GM21515 (cell line): ENCODE results near the gene TRIM71.
"Not testable (repeated sequence)": the region's sequence is repeated elsewhere in the genome, so short reads cannot be mapped to it uniquely, and the experiment has no call there.

ENCODE experiments used
- ATAC-seq: cut with Tn5 transposase; IDR thresholded peaks from one replicate; pipeline ENCODE4 v1.9.1; 2021; ENCODE audit not compliant: unreplicated experiment

Gene TRIM71

DNA sequence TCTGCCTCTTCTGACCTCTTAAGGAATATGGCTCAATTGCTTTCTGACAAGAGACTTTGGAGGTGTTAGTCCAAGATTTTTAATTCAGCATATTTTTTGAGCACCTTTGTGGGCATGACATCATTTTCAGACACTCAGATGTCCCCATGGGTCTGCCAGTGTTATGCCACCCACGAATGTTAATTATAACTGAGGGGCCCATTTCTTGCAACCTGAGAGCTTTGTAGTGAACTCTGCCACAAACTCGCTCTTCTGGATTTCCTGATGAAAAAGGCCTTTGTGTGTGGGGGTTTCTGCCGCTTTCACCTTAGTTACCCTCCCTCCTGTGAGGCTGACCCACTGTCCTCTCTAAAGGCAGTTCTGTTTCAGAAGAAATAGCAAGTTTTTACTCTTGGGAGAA, 69.1 kb downstream of the TRIM71 start:
- no peak for ATAC-seq

DNA sequence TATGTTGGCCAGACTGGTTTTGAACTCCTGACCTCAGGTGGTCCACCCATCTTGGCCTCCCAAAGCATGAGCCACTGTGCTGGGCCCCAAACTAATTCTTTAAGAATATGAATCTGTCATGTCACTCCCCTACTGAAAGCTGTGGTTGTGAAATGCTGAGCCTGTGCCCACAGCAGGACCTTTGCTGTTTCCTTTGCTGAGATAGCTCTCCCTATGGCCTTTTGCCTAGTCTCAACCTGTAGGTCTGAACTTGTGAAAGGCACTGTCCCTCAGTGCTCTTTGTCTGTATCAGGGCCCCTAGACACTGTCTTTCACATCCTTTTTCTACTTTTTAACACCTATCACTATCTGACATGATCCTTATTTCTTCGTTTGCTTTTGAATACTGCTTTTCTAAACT, 70.9 kb downstream of the TRIM71 start:
- ATAC-seq: peak; percentile 84

DNA sequence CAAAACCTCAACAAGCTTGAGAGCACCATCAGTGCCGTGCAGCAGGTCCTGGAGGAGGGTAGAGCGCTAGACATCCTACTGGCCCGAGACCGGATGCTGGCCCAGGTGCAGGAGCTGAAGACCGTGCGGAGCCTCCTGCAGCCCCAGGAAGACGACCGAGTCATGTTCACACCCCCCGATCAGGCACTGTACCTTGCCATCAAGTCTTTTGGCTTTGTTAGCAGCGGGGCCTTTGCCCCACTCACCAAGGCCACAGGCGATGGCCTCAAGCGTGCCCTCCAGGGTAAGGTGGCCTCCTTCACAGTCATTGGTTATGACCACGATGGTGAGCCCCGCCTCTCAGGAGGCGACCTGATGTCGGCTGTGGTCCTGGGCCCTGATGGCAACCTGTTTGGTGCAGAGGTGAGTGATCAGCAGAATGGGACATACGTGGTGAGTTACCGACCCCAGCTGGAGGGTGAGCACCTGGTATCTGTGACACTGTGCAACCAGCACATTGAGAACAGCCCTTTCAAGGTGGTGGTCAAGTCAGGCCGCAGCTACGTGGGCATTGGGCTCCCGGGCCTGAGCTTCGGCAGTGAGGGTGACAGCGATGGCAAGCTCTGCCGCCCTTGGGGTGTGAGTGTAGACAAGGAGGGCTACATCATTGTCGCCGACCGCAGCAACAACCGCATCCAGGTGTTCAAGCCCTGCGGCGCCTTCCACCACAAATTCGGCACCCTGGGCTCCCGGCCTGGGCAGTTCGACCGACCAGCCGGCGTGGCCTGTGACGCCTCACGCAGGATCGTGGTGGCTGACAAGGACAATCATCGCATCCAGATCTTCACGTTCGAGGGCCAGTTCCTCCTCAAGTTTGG, 72.9 kb downstream of the TRIM71 start:
- no peak for ATAC-seq

DNA sequence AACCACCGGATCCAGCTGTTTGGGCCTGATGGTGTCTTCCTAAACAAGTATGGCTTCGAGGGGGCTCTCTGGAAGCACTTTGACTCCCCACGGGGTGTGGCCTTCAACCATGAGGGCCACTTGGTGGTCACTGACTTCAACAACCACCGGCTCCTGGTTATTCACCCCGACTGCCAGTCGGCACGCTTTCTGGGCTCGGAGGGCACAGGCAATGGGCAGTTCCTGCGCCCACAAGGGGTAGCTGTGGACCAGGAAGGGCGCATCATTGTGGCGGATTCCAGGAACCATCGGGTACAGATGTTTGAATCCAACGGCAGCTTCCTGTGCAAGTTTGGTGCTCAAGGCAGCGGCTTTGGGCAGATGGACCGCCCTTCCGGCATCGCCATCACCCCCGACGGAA, 73.6 kb downstream of the TRIM71 start:
- no peak for ATAC-seq

DNA sequence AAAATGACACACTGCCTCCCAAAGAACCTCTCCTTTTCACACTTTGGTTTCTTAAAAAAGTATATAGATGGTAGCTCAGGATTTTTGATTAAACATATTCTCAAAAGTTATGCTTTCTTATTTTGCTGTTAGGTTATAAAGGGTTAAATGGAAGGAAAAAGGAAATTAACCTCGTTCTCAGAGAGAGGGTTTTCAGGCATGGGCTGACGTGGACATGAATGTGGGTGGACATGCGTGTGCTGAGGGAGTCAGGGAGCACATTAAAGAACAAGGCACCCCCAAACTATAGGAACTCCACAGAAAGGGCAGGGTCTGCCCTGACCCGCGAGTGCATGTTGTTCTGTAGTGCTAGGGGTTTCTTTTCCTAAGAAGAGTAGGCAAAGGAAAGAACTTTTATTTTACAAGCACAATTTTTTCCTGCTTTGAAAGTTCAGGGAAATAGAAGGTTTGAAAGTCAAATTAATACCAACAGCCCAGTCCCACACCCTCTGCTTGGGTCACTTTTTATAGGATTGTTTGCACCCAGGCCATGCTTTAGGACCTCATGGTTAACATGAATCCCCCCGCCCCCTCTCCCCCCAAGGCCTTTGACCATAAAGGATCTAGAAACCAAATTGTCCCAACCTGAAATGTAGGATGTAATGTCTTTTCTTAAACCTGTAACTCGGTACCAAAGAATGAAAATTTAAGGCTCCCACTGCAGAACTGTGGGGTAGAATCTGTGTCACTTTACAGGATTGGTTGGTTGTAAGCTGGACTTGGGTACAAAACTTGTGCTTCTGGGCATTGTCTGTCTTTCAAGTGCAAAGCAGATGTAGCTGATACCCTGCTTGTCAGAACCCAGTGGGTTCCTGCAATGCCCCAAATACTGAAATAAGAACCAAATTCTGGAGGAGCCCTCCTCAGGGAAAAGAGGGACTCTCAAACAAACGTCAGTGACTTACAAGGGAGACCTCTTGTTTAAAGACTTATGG, 75.1 kb downstream of the TRIM71 start:
- no peak for ATAC-seq

DNA sequence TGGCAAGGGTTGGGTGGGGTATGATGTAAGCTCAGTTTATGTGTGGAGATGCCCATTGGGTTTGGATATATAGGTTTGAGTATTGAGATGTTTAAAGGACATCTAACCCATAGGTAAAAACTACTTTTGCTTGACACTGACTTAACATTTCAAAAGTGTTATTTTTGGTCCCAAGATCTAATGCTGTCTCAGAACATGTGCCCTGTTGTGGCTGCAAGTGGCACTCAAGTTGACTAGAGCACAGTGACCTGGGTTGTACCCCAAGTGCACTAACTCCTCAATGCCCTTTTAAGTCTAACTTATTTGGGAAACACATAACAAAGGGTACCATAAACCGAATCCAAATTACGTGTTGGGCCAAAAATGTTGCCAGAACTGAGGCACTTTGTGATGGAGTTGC, 77.2 kb downstream of the TRIM71 start:
- no peak for ATAC-seq

DNA sequence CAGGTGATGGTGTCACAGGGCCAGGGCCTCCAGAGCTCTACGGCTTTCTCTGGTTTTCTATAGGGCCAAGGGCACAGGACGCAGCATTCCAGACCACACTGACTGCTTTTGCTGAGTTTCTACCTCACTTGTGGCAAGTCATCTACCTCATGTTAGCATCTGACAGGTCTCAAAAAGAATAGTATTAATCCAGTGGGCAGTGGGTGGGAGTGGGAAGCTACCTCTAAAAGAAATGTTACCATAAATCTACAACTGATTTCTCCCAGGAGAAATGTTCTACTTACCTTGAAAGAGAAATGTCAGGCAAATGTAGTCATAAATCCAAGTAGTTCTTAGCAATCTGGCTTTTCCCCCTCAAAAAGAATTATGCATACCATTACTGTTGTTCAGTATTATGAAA, 77.9 kb downstream of the TRIM71 start:
- no peak for ATAC-seq

DNA sequence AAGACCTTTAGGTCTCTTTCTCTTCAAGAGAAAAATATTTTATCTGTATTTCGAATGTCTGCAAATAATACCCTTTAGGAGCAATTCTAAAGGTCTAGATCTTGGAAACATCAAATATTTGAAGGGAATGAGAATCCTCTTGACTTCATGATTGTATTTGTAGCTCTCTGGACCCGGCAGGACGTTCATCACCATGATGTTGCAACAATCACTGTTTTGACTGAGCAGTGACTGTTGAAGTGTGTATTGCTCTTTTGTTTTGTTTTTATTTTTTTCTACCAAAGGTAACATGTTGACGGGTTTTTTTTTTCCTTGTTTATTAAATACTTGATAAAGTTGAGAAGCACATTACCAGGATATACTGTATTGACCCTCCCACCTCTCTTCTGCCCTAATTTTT, 78.3 kb downstream of the TRIM71 start:
- ATAC-seq: no peak

DNA sequence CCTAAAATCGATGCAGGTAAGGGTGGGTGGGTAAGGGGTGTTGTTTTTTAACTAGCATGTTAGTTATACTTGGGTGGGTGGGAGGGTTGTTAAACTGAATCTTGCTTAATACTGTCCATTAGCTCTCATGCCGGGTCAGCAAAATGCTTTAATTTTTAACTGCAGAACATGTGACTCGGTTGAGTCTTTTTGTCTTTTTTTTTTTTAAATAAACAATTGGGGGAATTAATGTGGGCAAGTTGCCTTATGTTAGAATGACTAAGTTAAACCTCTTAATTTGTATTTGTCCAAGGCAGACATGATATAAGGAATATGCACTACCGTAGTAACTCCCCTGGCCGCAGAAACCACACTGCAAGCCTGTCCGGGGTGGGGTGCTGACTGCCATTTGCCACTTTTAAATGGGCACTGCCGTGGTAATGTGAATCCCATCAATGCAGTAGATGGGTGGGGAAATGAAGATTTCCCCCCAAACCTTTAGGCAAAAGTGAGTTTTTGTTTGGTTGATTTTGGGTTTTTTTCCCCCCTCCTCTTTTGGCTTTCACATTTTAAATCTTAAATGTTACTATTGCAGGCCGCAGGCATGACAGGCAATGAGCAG, 79.3 kb downstream of the TRIM71 start:
- no peak for ATAC-seq

DNA sequence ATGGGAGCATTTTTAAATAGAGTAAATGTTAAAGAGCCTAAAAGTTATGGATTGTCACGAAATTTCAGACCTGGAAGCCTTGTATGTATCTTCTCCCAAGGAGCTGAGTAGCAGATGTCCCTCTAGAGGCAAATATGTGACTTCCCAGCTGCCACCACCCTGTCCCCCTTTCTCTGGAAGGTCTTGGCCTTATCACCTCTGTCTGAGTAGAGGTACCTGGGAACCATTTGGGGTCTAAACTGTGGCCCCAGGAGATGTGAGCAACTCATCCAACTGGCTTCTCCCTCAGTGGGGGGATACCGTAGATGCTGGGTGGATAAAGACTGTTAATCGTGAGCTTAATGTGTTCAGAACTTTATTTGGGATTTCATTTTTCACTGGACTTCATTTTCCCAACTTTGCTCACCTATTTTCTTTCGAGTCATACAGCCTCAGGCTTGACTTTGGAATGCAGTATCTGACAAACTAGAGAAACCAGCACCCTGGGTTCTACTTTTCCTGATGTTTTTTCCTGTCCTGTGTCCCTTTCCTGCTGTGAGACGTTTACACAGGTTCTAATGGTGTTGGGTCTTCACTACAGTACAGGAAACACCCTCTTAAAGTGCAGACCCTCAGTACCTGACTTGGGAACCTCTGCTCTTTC, 80.3 kb downstream of the TRIM71 start:
- ATAC-seq: no peak

DNA sequence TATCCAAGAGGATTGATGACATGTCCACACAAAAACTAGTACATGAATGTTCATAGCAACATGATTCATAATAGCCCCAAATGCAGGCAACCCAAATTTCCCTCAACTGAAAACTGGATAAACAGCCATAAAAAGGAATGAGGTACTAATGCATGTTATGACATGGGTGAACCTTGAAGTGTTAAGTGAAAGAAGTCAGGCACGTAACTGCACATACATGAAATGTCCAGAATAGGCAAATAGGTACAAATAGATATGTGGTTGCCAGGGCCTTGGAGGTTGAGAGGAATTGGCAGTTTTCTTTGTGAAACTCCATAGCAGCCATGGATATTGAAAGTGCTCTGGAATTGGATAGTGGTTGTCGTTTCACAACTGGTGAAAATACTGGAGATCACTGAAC, 81.5 kb downstream of the TRIM71 start:
- ATAC-seq: no peak

DNA sequence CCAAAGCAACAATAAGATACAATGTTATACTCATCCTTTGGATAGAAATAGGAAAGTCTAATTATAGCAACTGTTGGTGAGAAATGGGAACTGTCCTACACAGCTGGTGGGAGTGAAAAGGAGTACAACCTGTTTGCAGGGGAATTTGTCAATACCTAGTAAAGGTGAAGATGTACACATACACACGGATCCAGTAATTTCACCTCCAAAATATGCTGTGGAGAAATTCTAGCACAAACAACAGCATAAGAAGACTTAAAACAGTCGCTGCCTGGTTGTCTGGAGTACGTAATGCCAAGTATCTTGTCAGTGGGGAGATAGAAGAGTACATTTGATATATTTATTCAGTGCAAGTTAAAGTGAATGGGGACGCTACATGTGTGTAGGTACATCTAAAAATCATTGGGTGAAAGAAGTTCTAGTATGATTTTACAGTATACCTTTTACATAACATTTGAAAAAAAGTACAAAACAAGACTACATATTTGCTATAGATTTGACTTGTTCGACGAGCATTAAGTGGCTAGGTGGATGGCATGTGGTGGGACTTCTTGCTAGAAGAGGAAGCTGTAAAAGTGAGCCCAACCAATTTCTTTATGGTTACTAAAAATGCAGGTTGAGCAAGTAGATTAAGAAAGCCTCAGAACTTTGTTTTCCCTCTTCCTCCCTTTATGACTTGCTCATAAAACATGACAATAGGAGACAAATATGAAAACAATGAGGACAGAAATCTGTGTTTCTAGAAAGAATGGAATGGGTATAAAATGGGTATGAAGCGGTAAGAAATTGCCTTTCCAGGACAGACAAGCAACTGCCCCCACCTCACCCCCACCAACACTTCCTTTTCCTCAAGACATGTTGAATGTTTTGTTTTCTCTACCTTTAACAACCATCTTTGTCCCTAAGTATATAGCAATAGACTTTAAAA, 83.5 kb downstream of the TRIM71 start:
- no peak for ATAC-seq

DNA sequence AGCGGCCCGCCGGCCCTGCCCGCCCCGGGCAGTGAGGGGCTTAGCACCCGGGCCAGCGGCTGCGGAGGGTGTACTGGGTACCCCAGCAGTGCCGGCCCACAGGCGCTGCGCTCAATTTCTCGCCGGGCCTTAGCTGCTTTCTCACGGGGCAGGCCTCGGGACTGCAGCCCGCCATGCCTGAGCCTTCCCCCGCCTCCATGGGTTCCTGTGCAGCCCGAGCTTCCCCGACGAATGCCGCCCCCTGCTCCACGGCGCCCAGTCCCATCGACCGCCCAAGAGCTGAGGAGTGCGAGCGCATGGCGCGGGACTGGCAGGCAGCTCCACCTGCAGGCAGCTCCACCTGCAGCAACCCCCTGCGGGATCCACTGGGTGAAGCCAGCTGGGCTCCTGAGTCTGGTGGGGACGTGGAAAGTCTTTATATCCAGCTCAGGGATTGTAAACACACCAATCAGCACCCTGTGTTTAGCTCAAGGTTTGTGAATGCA, 85.1 kb downstream of the TRIM71 start:
- not testable (repeated sequence) for ATAC-seq

DNA sequence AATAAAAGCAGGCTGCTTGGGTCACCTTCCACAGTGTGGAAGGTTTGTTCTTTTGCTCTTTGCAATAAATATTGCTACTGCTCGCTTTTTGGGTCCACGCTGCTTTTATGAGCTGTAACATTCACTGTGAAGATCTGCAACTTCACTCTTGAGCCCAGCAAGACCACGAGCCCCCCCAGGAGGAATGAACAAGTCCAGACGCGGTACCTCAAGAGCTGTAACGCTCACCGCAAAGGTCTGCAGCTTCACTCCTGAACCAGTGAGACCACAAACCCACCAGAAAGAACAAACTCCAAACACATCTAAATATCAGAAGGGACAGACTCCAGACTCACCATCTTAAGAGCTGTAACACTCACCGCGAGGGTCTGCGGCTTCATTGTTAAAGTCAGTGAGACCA, 86.2 kb downstream of the TRIM71 start:
- no peak for ATAC-seq

DNA sequence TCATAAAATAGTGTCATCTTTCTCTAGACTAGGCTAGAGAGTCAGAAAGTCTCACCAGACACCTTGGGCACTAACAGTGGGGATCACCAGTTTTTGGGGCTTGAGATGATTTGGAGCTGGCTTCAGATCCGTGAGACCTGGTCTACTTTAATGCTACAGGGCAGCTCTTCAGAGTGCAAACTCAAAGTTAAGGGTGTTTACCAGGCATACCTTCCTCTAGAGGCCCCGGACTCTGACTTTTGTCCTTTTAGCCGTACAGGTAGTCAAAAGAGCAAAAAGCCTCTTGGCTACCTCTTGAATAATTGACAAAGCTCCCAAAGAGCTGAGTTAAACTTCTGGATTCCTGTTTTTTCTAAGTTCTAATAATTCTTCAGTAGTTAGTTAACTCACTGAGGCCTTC, 92.2 kb downstream of the TRIM71 start:
- ATAC-seq: no peak

DNA sequence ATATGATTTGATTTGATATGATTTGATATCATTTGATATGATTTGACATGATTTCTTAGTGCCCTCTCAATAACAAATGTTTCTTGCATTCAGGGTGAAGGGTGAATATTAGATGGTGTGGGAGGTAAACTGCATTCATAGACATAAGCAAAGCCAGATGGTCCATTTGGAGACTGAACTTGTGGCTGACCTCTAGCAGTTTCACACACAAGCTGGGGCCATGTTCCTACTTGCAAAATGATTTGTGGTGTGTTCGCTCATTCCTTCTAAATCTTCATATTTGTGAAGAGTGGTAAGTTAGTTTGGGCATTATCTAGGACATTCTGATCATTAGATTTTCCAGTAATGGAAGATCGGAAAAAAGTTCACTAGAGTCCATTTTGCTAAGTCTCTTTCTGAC, 93.2 kb downstream of the TRIM71 start:
- ATAC-seq: no peak

DNA sequence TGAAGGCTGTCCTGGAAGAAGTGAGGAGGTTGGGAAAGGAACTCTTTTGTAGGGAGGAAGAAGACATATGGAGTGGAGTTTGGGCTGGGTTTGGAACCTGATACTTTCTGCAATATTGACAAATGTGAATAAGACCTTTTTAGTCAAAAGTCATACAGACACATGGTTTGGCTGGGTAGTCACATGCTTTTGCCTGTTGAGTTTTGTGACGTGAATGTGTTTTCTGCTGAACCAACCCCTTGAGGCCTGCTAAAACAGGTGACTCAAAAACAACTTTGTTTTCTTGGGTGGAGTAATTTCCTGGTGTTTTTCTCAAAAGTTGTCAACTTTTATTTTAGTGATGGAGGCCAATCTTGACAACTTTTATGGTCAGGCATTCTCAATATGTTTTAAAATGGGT, 94.2 kb downstream of the TRIM71 start:
- no peak for ATAC-seq

DNA sequence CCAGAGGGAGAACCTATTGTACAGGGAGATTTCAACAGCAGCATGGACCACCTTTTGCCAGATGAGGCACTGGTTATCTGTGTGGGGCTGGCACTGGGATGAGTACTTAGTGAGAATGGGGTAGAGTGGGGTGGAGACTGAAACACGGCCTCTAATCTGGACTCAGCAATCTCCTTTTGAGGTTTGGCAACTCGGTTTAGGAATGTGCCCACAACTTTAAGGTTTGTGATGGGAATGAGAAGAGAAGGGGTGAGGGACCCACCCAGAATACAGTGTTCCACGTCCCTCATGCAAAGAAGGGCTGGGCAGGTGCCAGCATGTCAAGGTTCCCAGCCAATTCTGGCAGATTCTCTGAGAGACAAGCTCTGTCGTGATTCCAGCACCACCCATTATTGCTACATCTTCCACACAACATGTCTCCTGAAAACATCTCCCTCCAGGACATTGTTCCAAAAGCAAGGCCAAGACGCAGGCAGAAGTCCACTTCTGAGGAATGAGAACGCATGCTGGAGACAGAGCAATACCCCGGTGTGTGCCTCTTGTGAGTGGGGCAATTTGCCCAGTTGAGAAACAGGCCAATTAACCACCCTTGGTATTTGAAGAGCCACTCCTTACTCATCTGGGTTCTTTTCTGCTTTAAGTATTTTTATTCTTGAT, 96.1 kb downstream of the TRIM71 start:
- no peak for ATAC-seq

DNA sequence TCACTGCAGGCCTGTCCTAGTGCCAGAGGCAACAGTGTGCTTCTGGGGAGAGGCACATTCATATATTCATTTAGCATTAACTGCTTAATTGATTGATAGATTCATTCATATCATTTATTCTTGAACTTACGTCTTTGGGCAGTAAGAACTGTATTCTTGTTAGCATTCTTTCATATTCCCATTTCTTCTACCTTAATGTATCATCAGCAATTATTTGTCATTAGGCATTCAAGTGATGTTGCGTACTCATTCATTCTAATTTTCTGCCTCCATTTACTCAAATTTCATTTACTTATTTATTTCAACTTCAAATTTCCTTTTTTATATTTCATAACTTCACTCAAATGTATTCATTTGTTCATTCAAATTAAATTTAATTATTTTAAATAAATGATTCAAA, 102.1 kb downstream of the TRIM71 start:
- no peak for ATAC-seq
